NCI-H345 treated with DMSO at 0.1 percent for 48 hours (cell line): ENCODE results near the gene MRPL10.
A peak's percentile ranks its signal among the peaks of the same experiment; 100 is the strongest.
"Not testable (repeated sequence)": the region's sequence is repeated elsewhere in the genome, so short reads cannot be mapped to it uniquely, and the experiment has no call there.

Source experiments
- DNase-seq: peaks from one replicate; lab custom pipeline; 2025; ENCODE audit not compliant: unreplicated experiment; lab: John Stamatoyannopoulos, UW

MRPL10 gene

GRCh38 chr17:47792979-47793378 lies 38.4 kb downstream of the MRPL10 start:
- DNase-seq: no peak

- no peak for DNase-seq
Measured at GRCh38 chr17:47792457-47792856, 38.9 kb downstream of the MRPL10 start.

GRCh38 chr17:47791025-47791424 lies 40.3 kb downstream of the MRPL10 start:
- DNase-seq: no peak

GRCh38 chr17:47789611-47790561 lies 41.5 kb downstream of the MRPL10 start:
- peak; percentile 33 for DNase-seq

GRCh38 chr17:47785538-47786123 lies 45.7 kb downstream of the MRPL10 start:
- DNase-seq: no peak

GRCh38 chr17:47781397-47781796 lies 49.9 kb downstream of the MRPL10 start:
- DNase-seq: no peak

GRCh38 chr17:47778184-47778635 lies 53.1 kb downstream of the MRPL10 start:
- no peak for DNase-seq

- DNase-seq: peak; percentile 23
Measured at GRCh38 chr17:47776330-47777197, 54.8 kb downstream of the MRPL10 start.

GRCh38 chr17:47774987-47775580 lies 56.3 kb downstream of the MRPL10 start:
- no peak for DNase-seq

GRCh38 chr17:47774331-47774730 lies 57.0 kb downstream of the MRPL10 start:
- DNase-seq: no peak

GRCh38 chr17:47773649-47774048 lies 57.7 kb downstream of the MRPL10 start:
- not testable (repeated sequence) for DNase-seq
